Endothelial cell of umbilical vein (primary cell): ENCODE measurements around the gene MCCC1. TPM values are rescaled to one million over a fixed set of nuclear protein-coding genes. Genes with fewer than 3 reads are reported as not detected.

Experiments used
- BruUV-seq: library from RNA; stranded (reverse); fragments of 400-500 nt; replicated peaks from 2 replicates; lab custom pipeline; 2021; lab: Mats Ljungman, UMichigan
- CTCF ChIA-PET: fragments of 300-600, 350-600 bp; sonication (Branson Sonifier 250); formaldehyde crosslinking; loops from one replicate; lab custom pipeline; 2021; ENCODE audit warnings: antibody characterized with exemption, inconsistent platforms; lab: Charles Lee
- POLR2A ChIA-PET: fragments of 300-600, 350-600 bp; sonication (Branson Sonifier 250); formaldehyde crosslinking; loops from one replicate; lab custom pipeline; 2021; ENCODE audit warnings: antibody characterized with exemption, inconsistent platforms; lab: Charles Lee
- DNase-seq: peaks from one replicate; pipeline ENCODE4 v3.0.0-alpha.2; 2011; ENCODE audit warnings: low read depth, low spot score
- FAIRE-seq: peaks from 2 replicates; lab custom pipeline; 2011; peaks lifted over from hg19 to GRCh38; lab: Jason Lieb, UNC
- H2AFZ ChIP-seq: 2 replicates; pipeline ENCODE4 v1.6.0; 2012; ENCODE audit warnings: low read depth, low read length, control low read depth, inconsistent platforms
- H3K27ac ChIP-seq: 2 replicates; pipeline ENCODE4 v1.5.1; 2011; ENCODE audit warnings: low read depth, mild to moderate bottlenecking, control low read depth, low read length, moderate library complexity; ENCODE audit not compliant: insufficient read depth
- H3K27me3 ChIP-seq, 2 experiments: 2 replicates each; pipeline versions ENCODE4 v1.6.0 to v1.6.1; 2011; ENCODE audit warnings: low read length in 2 of 2, mixed read lengths in 1 of 2; ENCODE audit not compliant: control insufficient read depth in 2 of 2, insufficient read depth in 2 of 2
- H3K36me3 ChIP-seq, 2 experiments: 2 replicates in 1 of 2; 3 replicates in 1 of 2; pipeline ENCODE4 v1.5.1; 2011; ENCODE audit warnings: low read length in 2 of 2, mild to moderate bottlenecking in 1 of 2, moderate library complexity in 1 of 2; ENCODE audit not compliant: control insufficient read depth in 2 of 2, insufficient read depth in 2 of 2; ENCODE audit errors: extremely low read depth in 1 of 2
- H3K4me1 ChIP-seq: 3 replicates; pipeline ENCODE4 v1.5.1; 2011; ENCODE audit warnings: mild to moderate bottlenecking, low read length; ENCODE audit not compliant: control insufficient read depth, insufficient read depth; ENCODE audit errors: extremely low read depth
- H3K4me2 ChIP-seq: 2 replicates; pipeline ENCODE4 v1.6.1; 2011; ENCODE audit warnings: low read length, control low read depth, mixed read lengths; ENCODE audit not compliant: insufficient read depth
- H3K4me3 ChIP-seq, 3 experiments: fragments of 200-600 bp in 1 of 3; sonication (generic), shearing (Covaris generic) in 1 of 3; replicated peaks in 1 of 3; 2 replicates each; pipeline ENCODE4 v1.5.1; 2011 to 2016; ENCODE audit warnings: control low read depth in 3 of 3, low read length in 3 of 3, mild to moderate bottlenecking in 2 of 3, inconsistent platforms in 1 of 3, low read depth in 1 of 3, moderate library complexity in 1 of 3; ENCODE audit not compliant: insufficient read depth in 1 of 3
- H3K79me2 ChIP-seq: 2 replicates; pipeline ENCODE4 v1.6.0; 2012; ENCODE audit warnings: low read length, inconsistent platforms; ENCODE audit not compliant: control insufficient read depth, insufficient read depth
- H3K9ac ChIP-seq: replicated peaks from 2 replicates; pipeline ENCODE3; 2011; ENCODE audit warnings: low read length, control low read depth; ENCODE audit not compliant: insufficient read depth; ENCODE audit errors: extremely low read depth
- H3K9me1 ChIP-seq: replicated peaks from 3 replicates; pipeline ENCODE4 v1.6.0; 2011; ENCODE audit warnings: mild to moderate bottlenecking, low read length; ENCODE audit not compliant: control insufficient read depth, insufficient read depth; ENCODE audit errors: extremely low read depth
- H3K9me3 ChIP-seq: replicated peaks from 2 replicates; pipeline ENCODE4 v1.5.1; 2012; ENCODE audit warnings: low read length, inconsistent platforms; ENCODE audit not compliant: control insufficient read depth, insufficient read depth
- H4K20me1 ChIP-seq: replicated peaks from 2 replicates; pipeline ENCODE3; 2011; ENCODE audit warnings: mild to moderate bottlenecking, low read length; ENCODE audit not compliant: control insufficient read depth, insufficient read depth; ENCODE audit errors: extremely low read depth
- EZH2 ChIP-seq: IDR thresholded peaks from 2 replicates; pipeline ENCODE4 v1.6.1; 2012; ENCODE audit warnings: borderline replicate concordance, low read depth, mild to moderate bottlenecking, moderate library complexity, low read length, inconsistent platforms; ENCODE audit not compliant: severe bottlenecking
- FOS ChIP-seq: IDR thresholded peaks from 2 replicates; pipeline ENCODE4 v1.6.1; 2011; ENCODE audit warnings: mild to moderate bottlenecking, low read length, moderate library complexity, borderline replicate concordance; ENCODE audit not compliant: insufficient read depth
- GATA2 ChIP-seq: IDR thresholded peaks from 2 replicates; pipeline ENCODE4 v1.7.0; 2011; ENCODE audit warnings: low read depth, mild to moderate bottlenecking, moderate library complexity, mixed read lengths, low read length; ENCODE audit not compliant: insufficient read length, insufficient read depth
- JUN ChIP-seq: IDR thresholded peaks from 2 replicates; pipeline ENCODE4 v1.6.1; 2011; ENCODE audit warnings: borderline replicate concordance, low read depth; ENCODE audit not compliant: insufficient read length, insufficient read depth
- MYC ChIP-seq: IDR thresholded peaks from one replicate; pipeline ENCODE4 v1.6.1; 2011; ENCODE audit warnings: mild to moderate bottlenecking, low read depth, low read length
- POLR2A ChIP-seq: IDR thresholded peaks from 2 replicates; pipeline ENCODE4 v1.6.1; 2012; ENCODE audit warnings: low read depth, mild to moderate bottlenecking, control low read depth, low read length
- POLR2AphosphoS5 ChIP-seq: IDR thresholded peaks from 2 replicates; pipeline ENCODE4 v1.6.1; 2012; ENCODE audit warnings: low read depth, mild to moderate bottlenecking, control low read depth, low read length, moderate library complexity; ENCODE audit not compliant: insufficient read depth
- dilution Hi-C: fragments of 300-500 bp; cut with MboI; formaldehyde crosslinking; loops from one replicate; pipeline ENCODE4 v1.15.0; 2019; ENCODE audit warnings: low sequenced_read_pairs; ENCODE audit not compliant: extremely low pct_ligation_motif_present
- intact Hi-C: fragments of 100-400 bp; cut with micrococcal nuclease; formaldehyde crosslinking; loops from one replicate; pipeline ENCODE4 v1.10.0; 2022
- polyA plus RNA-seq, 4 experiments: library from polyadenylated mRNA; depleted of rRNA in 3 of 4; stranded (reverse) in 3 of 4; unstranded in 1 of 4; fragments of >200 nt; gene quantifications; 2 replicates each; pipeline versions ENCODE4 v1.2.1 to v1.2.3, GENCODE V29; 2011 to 2012; ENCODE audit warnings: missing spikeins in 1 of 4
- total RNA-seq: library from RNA; stranded (reverse); gene quantifications from 2 replicates; pipeline ENCODE4 v1.2.3, GENCODE V29; 2021
- TF ChIP-seq, protein P1 (sequence below), 2 donors: IDR thresholded peaks; 1 replicate in 1 of 2; 2 replicates in 1 of 2; pipeline ENCODE4 v1.5.1; 2011; ENCODE audit warnings: low read length in 2 of 2, mild to moderate bottlenecking in 2 of 2, moderate library complexity in 2 of 2, control low read depth in 1 of 2, inconsistent platforms in 1 of 2, low read depth in 1 of 2; ENCODE audit not compliant: insufficient read depth in 1 of 2; ENCODE audit errors: extremely low read depth in 1 of 2
- TF ChIP-seq, protein P2 (sequence below): IDR thresholded peaks from 2 replicates; pipeline ENCODE4 v1.6.1; 2011; ENCODE audit not compliant: insufficient read depth, insufficient read length

Gene MCCC1
- total and polyA plus RNA-seq, 2 donors (not counting 3 experiments of a cell fraction or from before 2014, with no cell fraction given), result 9.2 to 19.7 TPM

DNA sequence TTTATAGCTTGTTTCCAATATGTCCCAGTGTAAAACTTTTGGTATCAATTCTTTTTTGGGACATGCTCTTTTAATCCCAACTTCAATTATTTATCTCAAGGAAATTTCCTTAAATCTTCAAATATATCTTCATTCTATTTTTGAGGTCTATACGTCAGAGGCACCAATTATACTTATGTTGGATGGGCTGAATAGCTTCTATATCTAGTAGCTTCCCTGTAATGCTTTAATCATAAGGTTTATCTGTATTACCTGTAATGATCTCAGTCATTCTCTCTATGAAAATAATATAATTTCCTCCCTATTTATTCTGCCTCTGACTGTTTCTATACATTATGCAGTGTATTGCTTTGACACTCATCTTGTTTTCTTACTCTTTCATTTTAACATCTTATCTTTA lies 29.9 kb upstream of the MCCC1 start:
- Histone ChIP-seq H2AFZ (no peak overlapping the region), H3K4me1 (peaks cover 34% of the 10 kb centered on the region), H3K9me3 (no peaks in the 10 kb centered on the region), H4K20me1 (no peaks in the 10 kb centered on the region), H3K9me1 (no peaks in the 10 kb centered on the region), H3K4me2 (no peak overlapping the region), H3K27ac (peak overlapping the region; percentile 41), H3K4me3 (no peak overlapping the region), H3K27me3 (no peaks in the 10 kb centered on the region), H3K79me2 (no peaks in the 10 kb centered on the region), H3K36me3 (no peaks in the 10 kb centered on the region), H3K9ac (no peak overlapping the region)
- intact Hi-C loops, result no loop called here
- FAIRE-seq (no peak), DNase-seq (no peak)
- dilution Hi-C loops, result no loop called here
- BruUV-seq, result no TSS peak
- ChIA-PET POLR2A (no interaction called here), CTCF (interaction anchor here (1.7 kb wide), 1 partner anchor 55 kb away, joined by 5 read pairs; no protein-coding TSS in a partner anchor)
- TF ChIP-seq FOS (no peak), POLR2AphosphoS5 (no peak), GATA2 (no peak), JUN (no peak), POLR2A (no peak), EZH2 (no peak), MYC (no peak)
- TF ChIP-seq, protein P1, sequence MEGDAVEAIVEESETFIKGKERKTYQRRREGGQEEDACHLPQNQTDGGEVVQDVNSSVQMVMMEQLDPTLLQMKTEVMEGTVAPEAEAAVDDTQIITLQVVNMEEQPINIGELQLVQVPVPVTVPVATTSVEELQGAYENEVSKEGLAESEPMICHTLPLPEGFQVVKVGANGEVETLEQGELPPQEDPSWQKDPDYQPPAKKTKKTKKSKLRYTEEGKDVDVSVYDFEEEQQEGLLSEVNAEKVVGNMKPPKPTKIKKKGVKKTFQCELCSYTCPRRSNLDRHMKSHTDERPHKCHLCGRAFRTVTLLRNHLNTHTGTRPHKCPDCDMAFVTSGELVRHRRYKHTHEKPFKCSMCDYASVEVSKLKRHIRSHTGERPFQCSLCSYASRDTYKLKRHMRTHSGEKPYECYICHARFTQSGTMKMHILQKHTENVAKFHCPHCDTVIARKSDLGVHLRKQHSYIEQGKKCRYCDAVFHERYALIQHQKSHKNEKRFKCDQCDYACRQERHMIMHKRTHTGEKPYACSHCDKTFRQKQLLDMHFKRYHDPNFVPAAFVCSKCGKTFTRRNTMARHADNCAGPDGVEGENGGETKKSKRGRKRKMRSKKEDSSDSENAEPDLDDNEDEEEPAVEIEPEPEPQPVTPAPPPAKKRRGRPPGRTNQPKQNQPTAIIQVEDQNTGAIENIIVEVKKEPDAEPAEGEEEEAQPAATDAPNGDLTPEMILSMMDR (IDR thresholded peaks at IDR 0.05; ENCODE audit: extremely low read depth in 1 of 2, insufficient read depth in 1 of 2, low read depth in 1 of 2, low read length in 2 of 2), result no peak
- TF ChIP-seq, protein P2, sequence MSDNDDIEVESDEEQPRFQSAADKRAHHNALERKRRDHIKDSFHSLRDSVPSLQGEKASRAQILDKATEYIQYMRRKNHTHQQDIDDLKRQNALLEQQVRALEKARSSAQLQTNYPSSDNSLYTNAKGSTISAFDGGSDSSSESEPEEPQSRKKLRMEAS, result no peak
